Right lobe of liver (tissue), 4 donors: Measurements from ENCODE around the gene SNRPA.

Source experiments
- POLR2A ChIP-seq: fragments of 450-650 bp; IDR thresholded peaks from one replicate; pipeline ENCODE4 v1.6.1; 2017; ENCODE audit warnings: antibody characterized with exemption, mild to moderate bottlenecking
- TF ChIP-seq, protein P1 (sequence below), 4 donors: fragments of 200-600 bp in 3 of 4; fragments of 450-650 bp in 1 of 4; IDR thresholded peaks; one replicate each; pipeline versions ENCODE4 v1.5.1 to v1.8.0; 2016 to 2022; ENCODE audit warnings: antibody characterized with exemption in 4 of 4, mild to moderate bottlenecking in 2 of 4
- donor health status: DM: no; HTN: no; CAD: no.
- donor health status: DM: no; HTN: no; CAD: no.
- donor health status: DM: no; HTN: yes; CAD: no.

GRCh38 chr19:40778706-40779284 is 27.8 kb downstream of the SNRPA start:
- TF ChIP-seq, protein P1, sequence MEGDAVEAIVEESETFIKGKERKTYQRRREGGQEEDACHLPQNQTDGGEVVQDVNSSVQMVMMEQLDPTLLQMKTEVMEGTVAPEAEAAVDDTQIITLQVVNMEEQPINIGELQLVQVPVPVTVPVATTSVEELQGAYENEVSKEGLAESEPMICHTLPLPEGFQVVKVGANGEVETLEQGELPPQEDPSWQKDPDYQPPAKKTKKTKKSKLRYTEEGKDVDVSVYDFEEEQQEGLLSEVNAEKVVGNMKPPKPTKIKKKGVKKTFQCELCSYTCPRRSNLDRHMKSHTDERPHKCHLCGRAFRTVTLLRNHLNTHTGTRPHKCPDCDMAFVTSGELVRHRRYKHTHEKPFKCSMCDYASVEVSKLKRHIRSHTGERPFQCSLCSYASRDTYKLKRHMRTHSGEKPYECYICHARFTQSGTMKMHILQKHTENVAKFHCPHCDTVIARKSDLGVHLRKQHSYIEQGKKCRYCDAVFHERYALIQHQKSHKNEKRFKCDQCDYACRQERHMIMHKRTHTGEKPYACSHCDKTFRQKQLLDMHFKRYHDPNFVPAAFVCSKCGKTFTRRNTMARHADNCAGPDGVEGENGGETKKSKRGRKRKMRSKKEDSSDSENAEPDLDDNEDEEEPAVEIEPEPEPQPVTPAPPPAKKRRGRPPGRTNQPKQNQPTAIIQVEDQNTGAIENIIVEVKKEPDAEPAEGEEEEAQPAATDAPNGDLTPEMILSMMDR (IDR thresholded peaks at IDR 0.05): no peak
- TF ChIP-seq POLR2A: no peak
